Measurements from ENCODE around the gene NAA25. TPM values are rescaled to one million over a fixed set of nuclear protein-coding genes. Genes with fewer than 3 reads are reported as not detected.

Gene NAA25
- polyA plus RNA-seq, 3 donors from 2014 or later = 3.9 to 20.3 (median 9.4) TPM

DNA sequence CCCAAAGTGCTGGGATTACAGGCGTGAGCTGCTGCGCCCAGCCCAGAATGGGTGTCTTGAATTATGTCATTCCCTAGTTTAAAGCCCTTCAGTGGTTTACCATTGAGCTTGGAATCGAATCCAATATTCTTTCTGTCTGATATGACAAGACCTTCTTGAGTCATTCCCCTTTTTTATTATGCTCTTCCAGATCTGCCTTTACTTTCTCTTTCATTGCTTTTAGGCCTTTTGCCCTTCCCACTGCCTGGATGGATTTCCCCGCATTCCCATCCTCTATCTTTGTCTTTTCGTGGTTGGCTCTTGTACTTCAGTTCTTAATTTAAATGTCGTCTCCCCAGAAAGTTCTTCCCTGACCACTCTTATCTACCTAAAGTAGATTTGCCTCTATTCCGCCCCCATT, 18.3 kb upstream of the NAA25 start:
- H3K4me1 Mint-ChIP-seq = peaks cover 50 to 61% of the 10 kb centered on the region in 2 donors
- H3K9me3 Mint-ChIP-seq = no peaks in the 10 kb centered on the region
- peak overlapping the region; percentile 65 to 89 (median 78) for H3K27ac Mint-ChIP-seq
- no peak for DNase-seq
- peak overlapping the region; percentile 73 to 91 (median 88) for H3K4me3 Mint-ChIP-seq
- H3K27me3 Mint-ChIP-seq (ENCODE audit: low read depth in 3 of 3) = peaks cover 2 to 9% (median 6%) of the 10 kb centered on the region in 3 donors
- no peaks in the 10 kb centered on the region for H3K36me3 Mint-ChIP-seq

DNA sequence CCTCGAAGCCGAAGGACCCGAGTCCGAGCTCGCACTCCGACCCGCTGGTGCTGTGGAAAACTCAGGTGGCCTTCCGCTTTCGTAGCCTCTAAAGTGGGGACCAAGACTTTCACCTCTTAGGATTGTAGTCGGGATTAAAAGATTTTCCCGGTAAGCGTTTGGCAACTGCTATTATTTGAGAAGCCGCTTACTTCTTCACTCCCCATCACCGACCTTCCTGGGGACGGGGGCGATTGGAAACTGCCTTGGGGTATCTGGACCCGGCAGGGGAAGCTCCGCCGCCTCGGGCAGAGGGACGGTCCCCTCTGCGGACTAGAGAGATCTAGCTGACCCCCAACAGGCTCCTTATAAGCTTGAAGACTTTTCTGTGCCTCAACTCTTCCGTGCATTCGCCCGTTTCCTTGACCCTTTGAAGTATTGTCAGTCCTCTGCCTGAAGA, 17.4 kb upstream of the NAA25 start:
- H3K4me3 Mint-ChIP-seq = peak overlapping the region; percentile 73 to 91 (median 88)
- peaks cover 2 to 9% (median 6%) of the 10 kb centered on the region in 3 donors for H3K27me3 Mint-ChIP-seq (ENCODE audit: low read depth in 3 of 3)
- no peaks in the 10 kb centered on the region for H3K9me3 Mint-ChIP-seq
- no peaks in the 10 kb centered on the region for H3K36me3 Mint-ChIP-seq
- H3K27ac Mint-ChIP-seq = peak overlapping the region; percentile 65 to 89 (median 78)
- DNase-seq = no peak
- peaks cover 43 to 52% of the 10 kb centered on the region in 2 donors for H3K4me1 Mint-ChIP-seq

DNA sequence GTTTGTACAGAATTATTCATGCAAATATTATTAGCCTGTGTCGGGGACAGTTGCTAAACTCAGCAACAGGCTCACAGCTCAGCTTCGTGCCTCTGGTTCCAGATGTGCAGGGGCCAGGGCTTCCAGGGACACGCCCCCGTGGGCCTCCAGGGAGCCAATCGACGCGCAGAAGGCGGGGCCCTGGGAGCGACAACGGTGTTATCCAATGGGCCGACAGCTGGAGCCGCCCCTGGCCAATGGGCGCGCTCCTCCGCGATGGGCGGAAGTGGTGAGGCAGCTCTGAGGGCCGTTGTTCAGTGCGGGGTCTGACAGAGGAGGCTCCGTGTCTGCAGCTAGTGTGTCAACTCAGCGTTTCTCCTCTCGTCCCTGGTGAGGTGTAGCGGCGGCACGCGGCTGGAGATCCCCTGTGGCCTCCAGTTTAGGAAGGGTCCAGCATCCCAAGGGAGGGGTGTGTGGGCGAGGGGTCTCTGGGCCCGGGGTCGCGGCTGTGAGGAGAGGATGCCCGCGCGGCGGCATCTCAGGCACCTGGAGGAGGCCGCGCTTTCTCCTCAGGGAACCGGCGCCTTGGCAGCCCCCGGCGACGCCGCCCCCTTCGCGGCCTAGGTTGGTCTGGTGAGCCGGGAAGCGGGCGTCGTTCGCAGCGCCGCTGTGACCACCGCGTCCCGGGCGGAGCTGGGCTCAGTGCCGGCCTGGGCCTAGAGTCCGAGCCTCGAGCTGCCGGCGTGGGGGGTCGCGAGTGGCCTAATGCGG, 16.8 kb upstream of the NAA25 start, which contains the start of gene TRAFD1:
Gene TRAFD1 (plus strand): TSS at position 311 of the 750 bp plus-strand sequence. CDS start 4,963 bp downstream, outside the sequence.
- Mint-ChIP-seq H3K4me3 (peak within 1 kb of the TSS; percentile 73 to 91 (median 88)), H3K4me1 (peaks cover 39 to 46% of the 10 kb centered on the region in 2 donors), H3K36me3 (no peaks in the 10 kb centered on the region), H3K27ac (peak within 1 kb of the TSS; percentile 73 to 89 (median 86)), H3K27me3 (ENCODE audit: low read depth in 3 of 3) (peaks cover 2 to 8% (median 6%) of the 10 kb centered on the region in 3 donors), H3K9me3 (no peaks in the 10 kb centered on the region)
- DNase-seq = peak; percentile 98 to 99 (median 98)

DNA sequence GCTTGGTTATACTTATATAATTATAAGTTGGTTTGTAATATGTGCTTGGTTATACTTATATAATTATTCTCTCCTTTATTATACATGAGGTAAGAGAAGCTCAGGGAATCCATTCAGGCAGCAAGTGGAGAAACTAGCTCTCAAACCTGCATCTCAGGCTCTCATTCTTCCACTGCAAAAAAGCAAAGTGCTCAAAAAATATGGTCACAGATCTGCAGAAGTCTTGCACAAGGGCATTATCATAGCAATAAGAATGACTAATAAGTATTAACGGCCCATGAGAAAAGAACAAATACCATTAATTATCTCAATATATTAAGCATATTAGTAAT, 16.3 kb upstream of the NAA25 start:
- peak overlapping the region in 4 of 6 donors; percentile 39 to 86 (median 76) for H3K27ac Mint-ChIP-seq
- no peaks in the 10 kb centered on the region for H3K36me3 Mint-ChIP-seq
- no peak for DNase-seq
- no peaks in the 10 kb centered on the region for H3K9me3 Mint-ChIP-seq
- peak overlapping the region; percentile 73 to 91 (median 88) for H3K4me3 Mint-ChIP-seq
- H3K27me3 Mint-ChIP-seq (ENCODE audit: low read depth in 3 of 3) = peaks cover 2 to 6% (median 5%) of the 10 kb centered on the region in 3 donors
- peaks cover 34 to 40% of the 10 kb centered on the region in 2 donors for H3K4me1 Mint-ChIP-seq

DNA sequence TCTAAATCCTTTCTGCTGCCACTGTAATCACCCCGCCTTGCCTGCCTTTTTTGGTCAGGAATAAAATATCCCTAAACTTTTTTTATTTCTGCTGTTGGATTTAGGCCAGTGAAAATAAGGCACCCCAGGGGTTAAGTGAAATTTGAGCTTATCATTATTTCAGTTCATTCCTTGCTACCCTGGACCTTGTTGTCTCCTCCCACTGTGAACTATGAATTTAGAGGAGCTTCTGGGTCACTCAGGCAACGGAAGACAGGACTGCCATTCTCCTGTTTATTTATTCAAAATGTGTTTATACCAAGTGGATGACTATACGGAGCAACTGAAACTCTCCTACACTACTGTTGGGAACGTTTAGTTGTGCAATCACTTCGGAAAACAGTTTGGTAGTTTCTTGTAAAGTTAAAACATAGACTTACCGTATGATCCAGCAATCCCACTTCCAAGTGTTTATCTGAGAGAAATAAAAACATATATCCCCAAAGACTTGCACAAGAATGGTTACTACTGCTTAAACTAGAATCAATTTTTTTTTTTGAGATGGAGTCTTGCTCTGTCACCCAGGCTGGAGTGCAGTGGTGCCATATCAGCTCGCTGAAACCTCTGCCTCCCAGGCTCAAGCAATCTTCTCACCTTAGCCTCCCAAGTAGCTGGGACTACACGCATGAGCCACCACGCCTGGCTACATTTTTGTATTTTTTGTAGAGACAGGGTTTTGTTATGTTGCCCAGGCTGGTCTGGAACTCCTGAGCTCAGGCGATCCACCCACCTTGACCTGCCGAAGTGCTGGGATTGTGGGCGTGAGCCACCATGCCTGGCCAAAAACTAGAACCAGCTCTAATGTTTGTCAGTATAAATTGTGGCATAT, 14.5 kb upstream of the NAA25 start:
- DNase-seq = no peak
- Mint-ChIP-seq H3K4me3 (no peak overlapping the region), H3K4me1 (peaks cover 20 to 23% of the 10 kb centered on the region in 2 donors), H3K27ac (no peak overlapping the region), H3K36me3 (no peaks in the 10 kb centered on the region), H3K9me3 (no peaks in the 10 kb centered on the region), H3K27me3 (ENCODE audit: low read depth in 3 of 3) (peaks cover 2 to 7% (median 6%) of the 10 kb centered on the region in 3 donors)

DNA sequence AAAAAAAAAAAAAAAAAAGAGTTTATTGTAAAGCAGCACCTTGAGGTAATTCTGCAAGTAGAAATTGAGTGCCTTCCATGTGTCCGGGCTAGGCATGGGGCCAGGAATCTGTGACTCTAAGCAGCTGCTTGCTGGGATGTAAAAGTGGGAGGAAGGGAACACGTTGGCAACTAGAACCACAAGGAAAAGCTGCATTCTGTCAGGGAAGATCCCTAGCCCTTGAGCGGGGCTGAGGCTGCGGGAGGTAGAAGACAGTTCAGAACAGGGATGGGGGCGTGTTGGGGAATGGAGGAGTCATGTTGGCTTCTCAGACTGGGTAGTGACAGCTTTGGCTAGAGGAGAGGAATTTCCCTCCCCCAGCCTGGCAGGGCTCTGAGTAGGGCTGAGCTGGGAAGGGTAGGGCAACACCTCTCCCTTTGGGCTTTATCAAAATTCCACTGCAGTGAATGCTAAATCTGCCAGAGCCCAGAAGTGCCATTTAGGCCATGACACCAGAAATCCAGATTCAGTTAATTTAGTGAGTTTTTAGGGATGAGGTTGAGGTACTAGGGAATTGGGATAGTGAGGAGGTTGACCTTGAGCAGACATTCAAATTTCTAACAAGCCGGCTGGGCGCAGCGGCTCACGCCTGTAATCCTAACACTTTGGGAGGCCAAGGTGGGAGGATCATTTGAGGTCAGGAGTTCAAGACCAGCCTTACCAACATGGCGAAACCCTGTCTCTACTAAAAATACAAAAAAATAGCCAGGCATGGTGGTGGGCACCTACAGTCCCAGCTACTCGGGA, 13.4 kb upstream of the NAA25 start:
- H3K27me3 Mint-ChIP-seq (ENCODE audit: low read depth in 3 of 3) = peaks cover 2 to 7% (median 5%) of the 10 kb centered on the region in 3 donors
- no peak overlapping the region for H3K4me3 Mint-ChIP-seq
- H3K9me3 Mint-ChIP-seq = no peaks in the 10 kb centered on the region
- no peak overlapping the region for H3K27ac Mint-ChIP-seq
- H3K36me3 Mint-ChIP-seq = no peaks in the 10 kb centered on the region
- DNase-seq = no peak
- peaks cover 13 to 18% of the 10 kb centered on the region in 2 donors for H3K4me1 Mint-ChIP-seq

DNA sequence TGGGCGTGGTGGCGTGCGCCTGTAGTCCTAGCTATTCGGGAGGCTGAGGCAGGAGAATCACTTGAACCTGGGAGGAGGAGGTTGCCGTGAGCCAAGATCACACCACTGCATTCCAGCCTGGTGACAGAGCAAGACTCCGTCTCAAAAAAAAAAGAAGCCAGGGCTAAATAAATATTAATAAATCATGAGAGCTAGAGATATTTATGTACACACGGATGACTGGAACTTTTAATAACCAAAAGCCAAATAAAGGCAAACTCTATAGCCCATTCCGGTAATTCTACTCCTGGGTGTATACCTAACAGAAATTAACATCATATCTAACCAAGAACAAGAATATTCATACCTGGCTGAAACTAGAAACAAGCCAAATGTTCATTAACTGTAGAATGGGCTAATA, 9.1 kb upstream of the NAA25 start:
- no peak overlapping the region for H3K27ac Mint-ChIP-seq
- H3K4me1 Mint-ChIP-seq = peaks cover 0 to 1% of the 10 kb centered on the region in 2 donors
- no peak for DNase-seq
- no peak overlapping the region for H3K4me3 Mint-ChIP-seq
- H3K36me3 Mint-ChIP-seq = no peaks in the 10 kb centered on the region
- H3K9me3 Mint-ChIP-seq = no peaks in the 10 kb centered on the region
- peaks cover 0 to 2% (median 0%) of the 10 kb centered on the region in 3 donors for H3K27me3 Mint-ChIP-seq (ENCODE audit: low read depth in 3 of 3)

DNA sequence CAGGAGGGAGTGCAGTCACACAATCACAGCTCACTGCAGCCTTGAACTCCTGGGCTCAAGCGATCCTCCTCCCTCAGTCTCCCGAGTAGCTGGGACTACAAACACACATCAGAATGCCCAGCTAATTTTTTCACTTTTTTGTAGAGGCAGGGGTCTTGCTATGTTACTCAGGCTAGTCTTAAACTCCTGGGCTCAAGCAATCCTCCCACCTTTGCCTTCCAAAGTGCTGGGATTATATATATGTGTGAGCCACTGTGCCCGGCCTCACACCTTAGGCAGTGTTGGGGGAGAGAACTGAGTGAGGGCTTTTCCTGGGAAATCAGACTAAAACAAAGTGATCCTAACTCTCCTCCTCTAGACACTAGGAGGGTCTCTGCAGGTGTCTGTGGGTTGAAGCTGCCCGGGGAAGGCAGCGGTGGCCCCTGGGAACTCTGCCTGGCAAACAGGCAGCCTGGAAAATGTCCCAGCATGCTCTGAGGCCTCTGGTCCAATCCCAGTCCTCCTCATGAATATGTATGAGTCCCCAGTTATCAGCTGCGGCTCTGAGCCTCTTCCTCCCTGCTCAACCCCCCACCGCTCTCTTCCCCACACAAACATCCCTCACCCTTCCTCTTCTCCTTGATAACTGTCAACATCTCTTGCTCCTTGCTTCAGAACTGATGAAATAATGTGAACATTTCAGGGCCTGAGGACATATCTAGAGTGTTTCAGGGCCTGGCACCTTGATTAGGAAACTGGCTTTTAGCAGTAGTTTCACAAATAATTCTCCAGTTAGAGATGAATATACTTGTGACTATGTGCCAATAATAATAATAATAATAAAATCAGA, 7.9 kb upstream of the NAA25 start:
- Mint-ChIP-seq H3K9me3 (no peaks in the 10 kb centered on the region), H3K36me3 (no peaks in the 10 kb centered on the region), H3K27me3 (ENCODE audit: low read depth in 3 of 3) (peaks cover 0 to 2% (median 0%) of the 10 kb centered on the region in 3 donors), H3K4me1 (peaks cover 0 to 1% of the 10 kb centered on the region in 2 donors), H3K4me3 (no peak overlapping the region), H3K27ac (no peak overlapping the region)
- no peak for DNase-seq

DNA sequence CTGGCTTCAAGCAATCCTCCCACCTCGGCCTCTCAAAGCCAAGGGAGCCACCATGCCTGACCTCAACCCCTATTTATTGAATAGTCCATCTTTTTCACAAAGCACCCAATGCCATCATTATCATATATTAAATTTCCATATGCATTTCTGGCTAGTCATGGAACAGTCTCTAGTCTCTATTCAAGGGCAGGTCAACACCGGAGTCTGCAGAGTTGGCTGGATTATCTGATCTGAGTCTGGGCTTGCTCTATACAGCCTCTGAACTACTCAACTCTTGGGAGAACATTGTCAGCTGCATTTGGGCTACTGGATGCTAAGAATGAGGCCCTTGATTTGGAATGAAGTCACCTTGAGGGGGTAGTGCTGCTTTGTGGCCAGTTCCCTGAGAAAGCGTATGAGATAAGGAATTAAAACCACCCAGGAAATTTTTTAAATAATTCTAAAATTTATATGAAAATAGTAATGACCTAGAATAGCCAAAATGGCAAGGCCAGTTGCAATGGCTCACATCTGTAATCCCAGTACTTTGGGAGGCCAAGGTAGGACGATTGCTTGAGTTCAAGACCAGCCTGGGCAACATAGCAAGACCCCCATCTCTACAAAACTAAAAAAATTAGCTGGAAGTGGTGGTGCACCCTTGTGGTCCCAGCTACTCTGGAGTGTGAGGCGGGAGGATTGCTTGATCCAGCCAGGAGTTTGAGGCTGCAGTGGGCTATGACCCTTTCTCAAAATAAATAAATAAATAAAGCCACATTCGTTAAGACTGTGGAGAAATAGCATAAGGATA, 6.9 kb upstream of the NAA25 start:
- H3K27ac Mint-ChIP-seq = peak overlapping the region in 1 of 6 donors; percentile 40
- peaks cover 0 to 1% of the 10 kb centered on the region in 2 donors for H3K4me1 Mint-ChIP-seq
- H3K9me3 Mint-ChIP-seq = no peaks in the 10 kb centered on the region
- H3K4me3 Mint-ChIP-seq = no peak overlapping the region
- H3K36me3 Mint-ChIP-seq = no peaks in the 10 kb centered on the region
- no peak for DNase-seq
- peaks cover 0 to 2% (median 1%) of the 10 kb centered on the region in 3 donors for H3K27me3 Mint-ChIP-seq (ENCODE audit: low read depth in 3 of 3)

DNA sequence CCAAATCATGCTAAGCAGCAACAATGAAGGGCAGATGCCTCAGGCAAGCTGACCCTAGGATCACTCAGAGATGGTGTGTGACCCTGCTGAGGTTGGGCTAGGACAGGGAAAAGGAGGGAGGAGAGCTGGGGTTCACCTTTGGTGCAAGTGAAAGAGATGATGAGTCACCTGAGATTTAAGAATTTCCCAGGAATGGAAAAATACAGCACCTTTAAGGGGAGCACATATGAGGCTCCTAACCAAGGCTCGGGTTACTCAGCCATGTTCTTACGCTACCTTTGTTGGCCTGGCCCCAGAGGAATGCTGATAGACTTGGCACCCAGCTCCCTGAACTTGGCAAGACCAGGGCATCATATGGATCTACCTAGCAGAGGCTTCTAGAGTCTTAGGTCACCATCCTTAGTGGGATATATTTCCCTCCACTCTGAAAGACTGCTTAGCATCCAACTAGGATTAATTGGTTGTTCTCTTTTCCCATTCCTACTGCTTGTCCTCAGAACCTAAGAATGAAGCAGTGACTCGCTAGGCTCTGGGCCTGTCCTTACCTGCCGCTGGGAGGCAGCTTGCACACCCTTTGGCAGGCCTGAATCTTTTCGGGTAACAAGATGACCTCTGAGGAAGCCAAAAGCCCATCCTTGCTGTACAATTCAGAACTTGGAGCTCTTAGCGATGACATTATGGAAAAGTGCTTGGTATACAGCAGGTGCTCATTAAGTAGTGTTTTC, 4.0 kb upstream of the NAA25 start:
- Mint-ChIP-seq H3K4me3 (no peak overlapping the region), H3K27ac (peak overlapping the region in 1 of 6 donors; percentile 43)

DNA sequence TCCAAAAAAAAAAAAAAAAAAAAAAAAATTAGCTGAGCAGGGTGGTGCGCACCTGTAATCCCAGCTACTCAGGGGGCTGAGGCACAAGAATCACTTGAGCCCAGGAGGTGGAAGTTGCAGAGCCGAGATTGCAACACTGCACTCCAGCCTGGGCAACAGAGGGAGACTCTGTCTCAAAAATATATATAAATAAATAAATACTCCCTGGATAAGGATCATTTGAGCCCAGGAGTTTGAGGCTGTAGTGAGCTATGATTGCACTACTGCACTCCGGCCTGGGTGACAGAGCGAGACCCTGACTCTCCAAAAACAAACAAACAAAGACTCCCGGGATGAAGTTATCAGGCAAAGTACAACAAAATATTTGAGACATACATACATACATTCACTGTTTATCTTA, 3.3 kb upstream of the NAA25 start:
- H3K27ac Mint-ChIP-seq = no peak overlapping the region
- H3K27me3 Mint-ChIP-seq (ENCODE audit: low read depth in 3 of 3) = peaks cover 4 to 8% (median 5%) of the 10 kb centered on the region in 3 donors
- no peak for DNase-seq
- H3K4me1 Mint-ChIP-seq = peaks cover 20 to 23% of the 10 kb centered on the region in 2 donors
- H3K9me3 Mint-ChIP-seq = no peaks in the 10 kb centered on the region
- H3K36me3 Mint-ChIP-seq = no peaks in the 10 kb centered on the region
- H3K4me3 Mint-ChIP-seq = no peak overlapping the region

More for the DNA sequence above, 4.0 kb upstream of the NAA25 start:
- Mint-ChIP-seq H3K27me3 (ENCODE audit: low read depth in 3 of 3) (peaks cover 4 to 8% (median 5%) of the 10 kb centered on the region in 3 donors), H3K36me3 (no peaks in the 10 kb centered on the region), H3K9me3 (no peaks in the 10 kb centered on the region), H3K4me1 (peaks cover 13 to 17% of the 10 kb centered on the region in 2 donors)
- DNase-seq = no peak

Data from immature natural killer cell (primary cell).